ENCODE measurements around the gene SMIM17. TPM values are rescaled to one million over a fixed set of nuclear protein-coding genes. Genes with fewer than 3 reads are reported as not detected.

SMIM17 gene
- total RNA-seq, 4 donors from 2014 or later, result 0.39 TPM; not detected in 3

DNA sequence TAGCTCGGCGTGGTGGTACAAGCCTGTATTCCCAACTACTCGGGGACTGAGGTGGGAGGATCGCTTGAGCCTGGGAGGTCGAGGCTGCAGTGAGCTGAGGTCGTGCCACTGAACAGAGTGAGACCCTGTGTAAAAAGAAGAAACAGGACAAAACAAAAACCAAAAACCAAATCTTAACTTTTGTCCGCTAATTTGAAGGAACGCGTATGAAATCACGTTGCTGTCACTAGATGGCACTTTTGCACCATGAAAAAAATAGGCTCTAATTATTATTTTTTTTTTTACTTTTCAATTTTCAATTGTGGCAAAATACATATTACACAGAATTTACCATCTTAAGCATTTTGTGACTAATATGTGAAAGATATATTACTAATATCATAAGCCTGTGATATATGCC, 46.2 kb downstream of the SMIM17 start:
- intact Hi-C loops (cut with DNase I; ENCODE audit: low total_unique reads) (no loop called here), in situ Hi-C loops (cut with MboI; ENCODE audit: low sequenced_read_pairs in 4 of 4) (no loop called here)
- TF ChIP-seq, protein P1, sequence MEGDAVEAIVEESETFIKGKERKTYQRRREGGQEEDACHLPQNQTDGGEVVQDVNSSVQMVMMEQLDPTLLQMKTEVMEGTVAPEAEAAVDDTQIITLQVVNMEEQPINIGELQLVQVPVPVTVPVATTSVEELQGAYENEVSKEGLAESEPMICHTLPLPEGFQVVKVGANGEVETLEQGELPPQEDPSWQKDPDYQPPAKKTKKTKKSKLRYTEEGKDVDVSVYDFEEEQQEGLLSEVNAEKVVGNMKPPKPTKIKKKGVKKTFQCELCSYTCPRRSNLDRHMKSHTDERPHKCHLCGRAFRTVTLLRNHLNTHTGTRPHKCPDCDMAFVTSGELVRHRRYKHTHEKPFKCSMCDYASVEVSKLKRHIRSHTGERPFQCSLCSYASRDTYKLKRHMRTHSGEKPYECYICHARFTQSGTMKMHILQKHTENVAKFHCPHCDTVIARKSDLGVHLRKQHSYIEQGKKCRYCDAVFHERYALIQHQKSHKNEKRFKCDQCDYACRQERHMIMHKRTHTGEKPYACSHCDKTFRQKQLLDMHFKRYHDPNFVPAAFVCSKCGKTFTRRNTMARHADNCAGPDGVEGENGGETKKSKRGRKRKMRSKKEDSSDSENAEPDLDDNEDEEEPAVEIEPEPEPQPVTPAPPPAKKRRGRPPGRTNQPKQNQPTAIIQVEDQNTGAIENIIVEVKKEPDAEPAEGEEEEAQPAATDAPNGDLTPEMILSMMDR (IDR thresholded peaks at IDR 0.05 in 4 of 5, conservative IDR thresholded peaks at IDR 0.05 in 1 of 5), result no peak
- no peak for TF ChIP-seq POLR2A (IDR thresholded peaks at IDR 0.05)
- H3K4me1 ChIP-seq, result no peaks in the 10 kb centered on the region
- H3K9me3 ChIP-seq, result no peaks in the 10 kb centered on the region
- no peak overlapping the region for H3K27ac ChIP-seq
- H3K27me3 ChIP-seq, result no peaks in the 10 kb centered on the region
- H3K4me3 ChIP-seq, result no peak overlapping the region
- H3K36me3 ChIP-seq, result no peaks in the 10 kb centered on the region
- DNase-seq (no peak), ATAC-seq (no peak)

DNA sequence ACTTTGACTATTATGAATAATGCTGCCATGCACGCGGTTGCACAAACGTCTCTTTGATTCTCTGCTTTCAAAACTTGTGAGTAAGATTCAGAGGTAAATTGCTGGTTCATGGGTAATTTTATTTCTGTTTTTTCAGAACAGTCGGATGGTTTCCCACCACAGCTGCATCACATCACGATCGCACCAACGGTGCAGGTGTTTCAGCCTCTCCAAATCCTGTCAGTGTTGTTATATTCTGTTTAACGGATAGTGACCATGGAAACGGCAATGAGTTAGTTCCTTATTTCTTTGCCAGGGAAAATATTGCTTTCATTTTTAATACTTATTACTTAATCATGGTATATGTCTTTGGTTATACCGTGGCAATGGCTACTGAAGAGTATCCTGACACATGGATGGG, 47.7 kb downstream of the SMIM17 start:
- no peak for DNase-seq
- TF ChIP-seq, protein P1 (IDR thresholded peaks at IDR 0.05 in 4 of 5, conservative IDR thresholded peaks at IDR 0.05 in 1 of 5), result no peak
- no peak for TF ChIP-seq POLR2A (IDR thresholded peaks at IDR 0.05)
- Histone ChIP-seq H3K4me3 (no peak overlapping the region), H3K36me3 (no peaks in the 10 kb centered on the region), H3K4me1 (no peaks in the 10 kb centered on the region), H3K27ac (no peak overlapping the region), H3K9me3 (no peaks in the 10 kb centered on the region), H3K27me3 (no peaks in the 10 kb centered on the region)
- in situ Hi-C loops (cut with MboI; ENCODE audit: low sequenced_read_pairs in 4 of 4) (no loop called here), intact Hi-C loops (cut with DNase I; ENCODE audit: low total_unique reads) (no loop called here)
- ATAC-seq, result no peak

DNA sequence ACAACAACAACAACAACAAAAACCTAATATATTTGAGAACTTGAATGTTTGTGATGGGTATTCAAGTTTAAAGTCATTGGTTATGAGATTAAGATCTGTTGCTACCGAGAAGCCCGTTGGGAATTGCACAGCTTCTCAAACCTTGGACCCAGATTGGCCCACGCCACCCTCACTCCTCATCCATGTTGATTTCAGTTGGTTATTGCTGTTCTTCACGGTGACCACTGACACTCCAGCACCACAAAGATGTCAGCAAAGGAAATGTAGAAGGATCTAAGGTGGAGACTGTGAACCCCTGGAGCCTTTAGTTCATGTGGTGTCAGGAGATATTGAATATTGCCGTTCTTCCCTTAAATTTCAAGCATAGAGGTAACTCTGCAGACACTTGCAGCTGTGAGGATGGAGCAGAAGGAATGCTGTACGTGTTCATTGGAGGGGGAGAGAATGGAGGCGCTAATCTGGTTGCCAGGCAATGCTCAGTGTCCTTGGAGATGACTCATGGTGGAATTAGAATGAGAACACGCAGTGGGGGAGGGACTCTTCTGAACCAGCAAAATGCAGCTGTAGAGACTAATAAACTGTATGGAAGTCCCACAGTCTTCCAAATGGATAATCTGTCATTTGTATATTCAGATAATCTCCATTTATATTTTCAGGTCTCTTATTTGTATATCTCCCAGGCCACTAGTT, 49.4 kb downstream of the SMIM17 start:
- intact Hi-C loops (cut with DNase I; ENCODE audit: low total_unique reads) (no loop called here), in situ Hi-C loops (cut with MboI; ENCODE audit: low sequenced_read_pairs in 4 of 4) (no loop called here)
- no peaks in the 10 kb centered on the region for H3K9me3 ChIP-seq
- no peaks in the 10 kb centered on the region for H3K36me3 ChIP-seq
- no peaks in the 10 kb centered on the region for H3K27me3 ChIP-seq
- no peaks in the 10 kb centered on the region for H3K4me1 ChIP-seq
- TF ChIP-seq, protein P1 (IDR thresholded peaks at IDR 0.05 in 4 of 5, conservative IDR thresholded peaks at IDR 0.05 in 1 of 5), result no peak
- no peak for TF ChIP-seq POLR2A (IDR thresholded peaks at IDR 0.05)
- no peak overlapping the region for H3K4me3 ChIP-seq
- DNase-seq (no peak), ATAC-seq (no peak)
- no peak overlapping the region for H3K27ac ChIP-seq

DNA sequence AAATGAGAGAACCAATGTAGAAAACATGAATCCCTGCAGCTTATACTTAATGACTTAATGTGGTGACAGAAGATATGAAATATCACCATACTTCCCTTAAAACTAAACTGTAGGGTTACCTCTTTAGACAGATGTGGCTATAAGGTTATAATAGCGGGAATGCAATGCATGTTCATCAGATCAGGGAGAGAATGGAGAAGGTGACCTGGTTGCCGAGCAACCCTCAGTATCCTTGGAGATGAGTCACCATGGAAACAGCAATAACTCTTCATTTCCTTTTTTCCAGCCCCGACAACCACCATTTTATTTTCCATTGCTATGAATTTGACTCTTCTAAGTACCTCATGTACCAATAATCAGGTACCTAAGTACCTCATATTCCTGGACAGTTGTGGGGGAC, 56.6 kb downstream of the SMIM17 start:
- TF ChIP-seq, protein P1 (IDR thresholded peaks at IDR 0.05 in 4 of 5, conservative IDR thresholded peaks at IDR 0.05 in 1 of 5), result no peak
- TF ChIP-seq POLR2A (IDR thresholded peaks at IDR 0.05), result no peak
- Histone ChIP-seq H3K27me3 (no peaks in the 10 kb centered on the region), H3K4me3 (no peak overlapping the region), H3K36me3 (no peaks in the 10 kb centered on the region), H3K27ac (no peak overlapping the region), H3K4me1 (no peaks in the 10 kb centered on the region), H3K9me3 (no peaks in the 10 kb centered on the region)
- intact Hi-C loops (cut with DNase I; ENCODE audit: low total_unique reads), result no loop called here
- no peak for ATAC-seq
- DNase-seq, result no peak
- in situ Hi-C loops (cut with MboI; ENCODE audit: low sequenced_read_pairs in 4 of 4), result no loop called here

DNA sequence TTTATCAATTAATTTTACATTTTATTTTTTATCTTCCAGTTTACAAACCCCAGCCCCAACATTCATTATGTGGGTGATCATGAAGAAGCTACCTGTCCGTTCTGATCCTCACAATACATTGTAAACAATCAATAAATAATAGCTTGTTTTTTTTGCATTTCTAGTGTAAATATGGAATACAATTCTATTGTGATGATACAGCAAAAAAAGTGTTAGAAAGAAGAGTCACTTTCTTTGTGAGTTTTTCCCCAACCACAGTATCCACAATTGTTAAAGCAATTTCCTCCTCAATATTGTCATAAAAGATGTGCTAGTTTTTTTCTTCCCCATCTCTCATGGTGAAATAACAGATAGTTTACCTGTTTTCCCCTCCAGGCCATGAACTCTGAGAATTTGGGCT, 58.9 kb downstream of the SMIM17 start:
- H3K36me3 ChIP-seq, result no peaks in the 10 kb centered on the region
- no peak for TF ChIP-seq POLR2A (IDR thresholded peaks at IDR 0.05)
- TF ChIP-seq, protein P1 (IDR thresholded peaks at IDR 0.05 in 4 of 5, conservative IDR thresholded peaks at IDR 0.05 in 1 of 5), result no peak
- DNase-seq, result no peak
- no peak overlapping the region for H3K4me3 ChIP-seq
- in situ Hi-C loops (cut with MboI; ENCODE audit: low sequenced_read_pairs in 4 of 4) (no loop called here), intact Hi-C loops (cut with DNase I; ENCODE audit: low total_unique reads) (no loop called here)
- H3K27me3 ChIP-seq, result no peaks in the 10 kb centered on the region
- H3K4me1 ChIP-seq, result no peaks in the 10 kb centered on the region
- no peak overlapping the region for H3K27ac ChIP-seq
- ATAC-seq, result no peak
- no peaks in the 10 kb centered on the region for H3K9me3 ChIP-seq

All from gastrocnemius medialis (tissue), 4 donors.